Activated T-helper 1 cell treated with anti-CD3 and anti-CD28 coated beads, Interleukin-12 subunit alpha, Interleukin-12 subunit beta, Interleukin-2, Interleukin-4 antibody, amounts not matched to agents 30 ng/mL and 10 ng/mL and 1 ng/mL, durations not matched to agents 14 hours and 24 hours and 36 hours (primary cell): ENCODE results near the gene GNG13. TPM values are rescaled to one million over a fixed set of nuclear protein-coding genes. Genes with fewer than 3 reads are reported as not detected.

Experiments
- DNase-seq: peaks from one replicate; pipeline ENCODE4 v3.0.0; 2021; ENCODE audit warnings: low spot score
- H3K27ac Mint-ChIP-seq: one replicate; pipeline ENCODE4 v1.8.0; 2021; ENCODE audit warnings: mild to moderate bottlenecking, mixed read lengths
- H3K27me3 Mint-ChIP-seq: one replicate; pipeline ENCODE4 v1.8.0; 2022; ENCODE audit warnings: mild to moderate bottlenecking, moderate library complexity, mixed read lengths; ENCODE audit not compliant: insufficient read depth
- H3K36me3 Mint-ChIP-seq: one replicate; pipeline ENCODE4 v1.8.0; 2021; ENCODE audit warnings: low read depth, mixed read lengths
- H3K4me1 Mint-ChIP-seq: one replicate; pipeline ENCODE4 v1.8.0; 2021; ENCODE audit warnings: low read depth, mixed read lengths
- H3K4me3 Mint-ChIP-seq: one replicate; pipeline ENCODE4 v1.8.0; 2021; ENCODE audit warnings: mild to moderate bottlenecking, moderate library complexity, mixed read lengths
- H3K9me3 Mint-ChIP-seq: one replicate; pipeline ENCODE4 v1.8.0; 2021; ENCODE audit warnings: mixed read lengths
- intact Hi-C: fragments of 100-400 bp; cut with micrococcal nuclease; formaldehyde crosslinking; loops from one replicate; pipeline ENCODE4 v1.15.1; 2024
- total RNA-seq: library from RNA; stranded (reverse); gene quantifications from 2 replicates; pipeline ENCODE4 v1.2.3, GENCODE V29; 2022

GNG13 gene
- total RNA-seq, 1 donor from 2014 or later = not detected

GRCh38 chr16:772959-773358, 27.6 kb downstream of the GNG13 start:
- Mint-ChIP-seq H3K36me3 (no peaks in the 10 kb centered on the region), H3K27me3 (no peaks in the 10 kb centered on the region), H3K9me3 (no peaks in the 10 kb centered on the region), H3K4me3 (no peak overlapping the region), H3K27ac (no peak overlapping the region), H3K4me1 (no peaks in the 10 kb centered on the region)
- DNase-seq = no peak
- intact Hi-C loops = no loop called here

- DNase-seq = no peak
- Mint-ChIP-seq H3K27ac (no peak overlapping the region), H3K36me3 (no peaks in the 10 kb centered on the region), H3K9me3 (no peaks in the 10 kb centered on the region), H3K4me3 (no peak overlapping the region), H3K27me3 (no peaks in the 10 kb centered on the region), H3K4me1 (no peaks in the 10 kb centered on the region)
- intact Hi-C loops = no loop called here
These were observed 30.1 kb downstream of the GNG13 start for GRCh38 chr16:770411-770810.

GRCh38 chr16:769934-770333, 30.6 kb downstream of the GNG13 start:
- no peak overlapping the region for H3K4me3 Mint-ChIP-seq
- no peaks in the 10 kb centered on the region for H3K4me1 Mint-ChIP-seq
- intact Hi-C loops = no loop called here
- H3K36me3 Mint-ChIP-seq = no peaks in the 10 kb centered on the region
- no peaks in the 10 kb centered on the region for H3K27me3 Mint-ChIP-seq
- no peak overlapping the region for H3K27ac Mint-ChIP-seq
- no peaks in the 10 kb centered on the region for H3K9me3 Mint-ChIP-seq
- no peak for DNase-seq

- no peaks in the 10 kb centered on the region for H3K4me1 Mint-ChIP-seq
- H3K27ac Mint-ChIP-seq = no peak overlapping the region
- no peaks in the 10 kb centered on the region for H3K36me3 Mint-ChIP-seq
- H3K9me3 Mint-ChIP-seq = no peaks in the 10 kb centered on the region
- DNase-seq = no peak
- H3K27me3 Mint-ChIP-seq = no peaks in the 10 kb centered on the region
- intact Hi-C loops = no loop called here
- no peak overlapping the region for H3K4me3 Mint-ChIP-seq
These were observed 31.2 kb downstream of the GNG13 start for GRCh38 chr16:769184-769784.

GRCh38 chr16:768428-768827, 32.1 kb downstream of the GNG13 start:
- no peak for DNase-seq
- Mint-ChIP-seq H3K27ac (no peak overlapping the region), H3K4me1 (no peaks in the 10 kb centered on the region), H3K4me3 (no peak overlapping the region), H3K27me3 (no peaks in the 10 kb centered on the region), H3K9me3 (no peaks in the 10 kb centered on the region), H3K36me3 (no peaks in the 10 kb centered on the region)
- intact Hi-C loops = no loop called here

- DNase-seq = no peak
- Mint-ChIP-seq H3K27ac (no peak overlapping the region), H3K9me3 (no peaks in the 10 kb centered on the region), H3K4me1 (no peaks in the 10 kb centered on the region), H3K27me3 (no peaks in the 10 kb centered on the region), H3K4me3 (no peak overlapping the region), H3K36me3 (no peaks in the 10 kb centered on the region)
- intact Hi-C loops = no loop called here
These were observed 32.7 kb downstream of the GNG13 start for GRCh38 chr16:767743-768235.

- H3K27ac Mint-ChIP-seq = no peak overlapping the region
- intact Hi-C loops = no loop called here
- H3K4me1 Mint-ChIP-seq = no peaks in the 10 kb centered on the region
- no peaks in the 10 kb centered on the region for H3K27me3 Mint-ChIP-seq
- no peaks in the 10 kb centered on the region for H3K36me3 Mint-ChIP-seq
- no peak overlapping the region for H3K4me3 Mint-ChIP-seq
- no peaks in the 10 kb centered on the region for H3K9me3 Mint-ChIP-seq
- DNase-seq = no peak
These were observed 33.5 kb downstream of the GNG13 start for GRCh38 chr16:766820-767640.

GRCh38 chr16:766008-766819, 34.3 kb downstream of the GNG13 start:
- no peak overlapping the region for H3K27ac Mint-ChIP-seq
- H3K36me3 Mint-ChIP-seq = no peaks in the 10 kb centered on the region
- no peaks in the 10 kb centered on the region for H3K4me1 Mint-ChIP-seq
- no peak for DNase-seq
- intact Hi-C loops = no loop called here
- no peaks in the 10 kb centered on the region for H3K27me3 Mint-ChIP-seq
- no peaks in the 10 kb centered on the region for H3K9me3 Mint-ChIP-seq
- no peak overlapping the region for H3K4me3 Mint-ChIP-seq

- DNase-seq = no peak
- Mint-ChIP-seq H3K4me3 (no peak overlapping the region), H3K27ac (no peak overlapping the region), H3K36me3 (no peaks in the 10 kb centered on the region), H3K4me1 (no peaks in the 10 kb centered on the region), H3K27me3 (no peaks in the 10 kb centered on the region), H3K9me3 (no peaks in the 10 kb centered on the region)
- intact Hi-C loops = no loop called here
These were observed 35.1 kb downstream of the GNG13 start for GRCh38 chr16:765488-765865.

- Mint-ChIP-seq H3K4me3 (no peak overlapping the region), H3K9me3 (no peaks in the 10 kb centered on the region), H3K27me3 (no peaks in the 10 kb centered on the region), H3K27ac (no peak overlapping the region), H3K36me3 (no peaks in the 10 kb centered on the region), H3K4me1 (no peaks in the 10 kb centered on the region)
- no peak for DNase-seq
- intact Hi-C loops = no loop called here
These were observed 35.6 kb downstream of the GNG13 start for GRCh38 chr16:764848-765487.

GRCh38 chr16:764184-764750, 36.3 kb downstream of the GNG13 start:
- DNase-seq = no peak
- Mint-ChIP-seq H3K27me3 (no peaks in the 10 kb centered on the region), H3K36me3 (no peaks in the 10 kb centered on the region), H3K27ac (no peak overlapping the region), H3K4me3 (no peak overlapping the region), H3K4me1 (no peaks in the 10 kb centered on the region), H3K9me3 (no peaks in the 10 kb centered on the region)
- intact Hi-C loops = no loop called here

GRCh38 chr16:763369-764183, 37.0 kb downstream of the GNG13 start:
- Mint-ChIP-seq H3K27ac (no peak overlapping the region), H3K9me3 (no peaks in the 10 kb centered on the region), H3K27me3 (no peaks in the 10 kb centered on the region), H3K4me3 (no peak overlapping the region), H3K4me1 (no peaks in the 10 kb centered on the region), H3K36me3 (no peaks in the 10 kb centered on the region)
- DNase-seq = no peak
- intact Hi-C loops = no loop called here
